ENCODE results near the gene RAB27A. TPM values are rescaled to one million over a fixed set of nuclear protein-coding genes. Genes with fewer than 3 reads are reported as not detected.
"Not testable (repeated sequence)": the region's sequence is repeated elsewhere in the genome, so short reads cannot be mapped to it uniquely, and the experiment has no call there.

The RAB27A gene
- total RNA-seq, 6 donors from 2014 or later = 24.1 to 97.8 (median 62.5) TPM

- no peak for DNase-seq
- peak in 1 of 2 donors; percentile 32 for ATAC-seq (ENCODE audit: low FRiP score in 2 of 2)
Observed at GRCh38 chr15:55254916-55255679, 34.5 kb downstream of the RAB27A start.

DNA sequence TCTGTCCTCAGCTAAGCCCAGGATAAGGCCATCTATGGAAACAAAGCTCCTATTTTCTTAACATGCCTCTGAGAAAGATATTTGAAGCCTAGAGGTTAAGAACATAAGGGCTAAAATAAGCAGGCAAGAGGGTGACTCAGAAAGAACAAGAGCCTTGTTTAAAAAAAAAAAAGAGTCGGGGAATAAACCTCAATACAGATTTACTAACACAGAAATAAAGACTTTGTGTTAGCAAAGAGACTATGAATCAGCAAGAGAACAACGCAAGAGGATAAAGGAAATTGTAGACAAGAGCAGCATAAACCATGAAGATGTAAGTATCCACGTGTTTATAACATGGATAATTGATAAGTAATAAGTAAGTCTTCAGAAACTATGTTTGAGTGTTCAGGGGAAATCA lies 36.0 kb downstream of the RAB27A start:
- Histone ChIP-seq H3K27me3 (no peaks in the 10 kb centered on the region), H3K36me3 (no peaks in the 10 kb centered on the region), H3K27ac (peak overlapping the region; percentile 32 to 81 (median 59)), H3K4me1 (peaks cover 51 to 82% (median 68%) of the 10 kb centered on the region in 4 donors), H3K4me3 (no peak overlapping the region), H3K9me3 (no peaks in the 10 kb centered on the region)
- ATAC-seq (ENCODE audit: low FRiP score in 2 of 2) = no peak
- TF ChIP-seq EP300 (IDR thresholded peaks at IDR 0.05) (no peak), POLR2AphosphoS5 (IDR thresholded peaks at IDR 0.05) (no peak), POLR2A (IDR thresholded peaks at IDR 0.05) (no peak)
- TF ChIP-seq, protein P1, sequence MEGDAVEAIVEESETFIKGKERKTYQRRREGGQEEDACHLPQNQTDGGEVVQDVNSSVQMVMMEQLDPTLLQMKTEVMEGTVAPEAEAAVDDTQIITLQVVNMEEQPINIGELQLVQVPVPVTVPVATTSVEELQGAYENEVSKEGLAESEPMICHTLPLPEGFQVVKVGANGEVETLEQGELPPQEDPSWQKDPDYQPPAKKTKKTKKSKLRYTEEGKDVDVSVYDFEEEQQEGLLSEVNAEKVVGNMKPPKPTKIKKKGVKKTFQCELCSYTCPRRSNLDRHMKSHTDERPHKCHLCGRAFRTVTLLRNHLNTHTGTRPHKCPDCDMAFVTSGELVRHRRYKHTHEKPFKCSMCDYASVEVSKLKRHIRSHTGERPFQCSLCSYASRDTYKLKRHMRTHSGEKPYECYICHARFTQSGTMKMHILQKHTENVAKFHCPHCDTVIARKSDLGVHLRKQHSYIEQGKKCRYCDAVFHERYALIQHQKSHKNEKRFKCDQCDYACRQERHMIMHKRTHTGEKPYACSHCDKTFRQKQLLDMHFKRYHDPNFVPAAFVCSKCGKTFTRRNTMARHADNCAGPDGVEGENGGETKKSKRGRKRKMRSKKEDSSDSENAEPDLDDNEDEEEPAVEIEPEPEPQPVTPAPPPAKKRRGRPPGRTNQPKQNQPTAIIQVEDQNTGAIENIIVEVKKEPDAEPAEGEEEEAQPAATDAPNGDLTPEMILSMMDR (IDR thresholded peaks at IDR 0.05) = no peak
- DNase-seq = no peak
- WGBS, 2 donors = 21 to 35% methylated on average over 3 of the region's 3 CpGs

More at GRCh38 chr15:55254916-55255679, 34.5 kb downstream of the RAB27A start:
- peak overlapping the region in 2 of 4 donors; percentile 21 to 37 for H3K4me3 ChIP-seq
- peak overlapping the region; percentile 20 to 76 (median 62) for H3K27ac ChIP-seq
- H3K4me1 ChIP-seq = peaks cover 36 to 67% (median 53%) of the 10 kb centered on the region in 4 donors
- WGBS, 2 donors = 48 to 52% methylated on average over 4 of the region's 4 CpGs
- H3K9me3 ChIP-seq = no peaks in the 10 kb centered on the region
- TF ChIP-seq EP300 (IDR thresholded peaks at IDR 0.05) (no peak), POLR2A (IDR thresholded peaks at IDR 0.05) (no peak), POLR2AphosphoS5 (IDR thresholded peaks at IDR 0.05) (no peak)
- TF ChIP-seq, protein P1 (IDR thresholded peaks at IDR 0.05) = no peak
- H3K36me3 ChIP-seq = peaks cover 0 to 4% (median 0%) of the 10 kb centered on the region in 4 donors
- no peaks in the 10 kb centered on the region for H3K27me3 ChIP-seq

GRCh38 chr15:55252201-55252600 lies 37.4 kb downstream of the RAB27A start:
- not testable (repeated sequence) for ATAC-seq (ENCODE audit: low FRiP score in 2 of 2); H3K27me3 ChIP-seq; DNase-seq; H3K36me3 ChIP-seq; H3K4me3 ChIP-seq; H3K9me3 ChIP-seq
- Histone ChIP-seq H3K4me1 (peaks cover 65 to 89% (median 77%) of the 10 kb centered on the region in 4 donors), H3K27ac (peak overlapping the region in 2 of 4 donors; percentile 1 to 81)
- WGBS, 2 donors = 88 to 91% methylated on average over 8 of the region's 8 CpGs

- WGBS, 2 donors = 51 to 52% methylated on average over 4 of the region's 4 CpGs
- Histone ChIP-seq H3K4me3 (no peak overlapping the region), H3K27ac (peak overlapping the region; percentile 71 to 81 (median 74)), H3K9me3 (no peaks in the 10 kb centered on the region), H3K36me3 (no peaks in the 10 kb centered on the region), H3K27me3 (no peaks in the 10 kb centered on the region), H3K4me1 (peaks cover 70 to 85% (median 79%) of the 10 kb centered on the region in 4 donors)
- ATAC-seq (ENCODE audit: low FRiP score in 2 of 2) (peak in 1 of 2 donors; percentile 7), DNase-seq (no peak)
- TF ChIP-seq EP300 (IDR thresholded peaks at IDR 0.05) = no peak
- TF ChIP-seq POLR2AphosphoS5 (IDR thresholded peaks at IDR 0.05) = no peak
Observed at GRCh38 chr15:55250941-55251340, 38.7 kb downstream of the RAB27A start.

DNA sequence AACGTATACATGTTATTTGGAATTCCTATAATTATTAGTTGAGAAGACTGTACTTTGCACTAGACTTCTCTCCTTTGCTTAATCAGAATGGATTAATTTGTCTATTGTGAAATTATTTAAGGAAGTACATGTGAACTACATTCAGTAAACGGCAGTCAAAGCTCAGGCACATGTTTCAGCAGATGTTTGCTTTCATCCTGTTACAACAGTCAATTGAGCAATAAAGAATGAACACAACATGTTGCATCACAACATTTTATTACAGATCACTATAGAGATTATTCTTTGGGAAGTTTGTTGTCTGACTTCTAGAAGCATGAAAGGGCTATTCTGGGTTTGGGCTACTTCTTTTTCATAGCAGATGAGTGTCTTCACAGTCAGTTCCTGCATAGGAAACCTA lies 39.2 kb downstream of the RAB27A start:
- peaks cover 64 to 80% (median 75%) of the 10 kb centered on the region in 4 donors for H3K4me1 ChIP-seq
- TF ChIP-seq POLR2AphosphoS5 (IDR thresholded peaks at IDR 0.05) (peak in 1 of 2 donors; percentile 97), EP300 (IDR thresholded peaks at IDR 0.05) (peak in 3 of 4 donors; percentile 37 to 91 (median 68)), POLR2A (IDR thresholded peaks at IDR 0.05) (peak in 1 of 4 donors; percentile 16)
- TF ChIP-seq, protein P1 (IDR thresholded peaks at IDR 0.05) = no peak
- H3K27ac ChIP-seq = peak overlapping the region; percentile 71 to 81 (median 74)
- H3K27me3 ChIP-seq = no peaks in the 10 kb centered on the region
- ATAC-seq (ENCODE audit: low FRiP score in 2 of 2) (peak; percentile 50 to 79), DNase-seq (peak in 1 of 2 donors; percentile 55)
- no peaks in the 10 kb centered on the region for H3K9me3 ChIP-seq
- no peak overlapping the region for H3K4me3 ChIP-seq
- no peaks in the 10 kb centered on the region for H3K36me3 ChIP-seq
- 14 to 48% methylated on average over 2 of the region's 2 CpGs for WGBS, 2 donors

DNA sequence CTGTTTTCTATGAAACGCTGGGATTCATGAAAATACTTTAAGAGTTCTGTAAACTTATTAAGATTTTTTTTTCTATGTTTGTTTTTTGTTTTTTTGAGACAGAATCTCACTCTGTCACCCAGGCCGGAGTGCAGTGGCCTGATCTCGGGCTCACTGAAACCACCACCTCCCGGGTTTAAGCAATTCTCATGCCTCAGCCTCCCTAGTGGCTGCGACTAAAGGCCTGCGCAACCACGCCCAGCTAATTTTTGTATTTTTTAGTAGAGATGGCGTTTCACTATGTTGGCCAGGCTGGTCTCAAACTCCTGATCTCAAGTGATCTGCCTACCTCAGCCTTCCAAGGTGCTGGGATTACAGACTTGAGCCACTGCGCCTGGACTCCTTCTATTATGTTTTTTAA lies 39.7 kb downstream of the RAB27A start:
- peak overlapping the region; percentile 71 to 81 (median 74) for H3K27ac ChIP-seq
- not testable (repeated sequence) for H3K36me3 ChIP-seq; H3K27me3 ChIP-seq; H3K4me3 ChIP-seq; ATAC-seq (ENCODE audit: low FRiP score in 2 of 2); DNase-seq; H3K9me3 ChIP-seq
- WGBS, 2 donors = 80 to 85% methylated on average over 9 of the region's 9 CpGs
- peaks cover 60 to 78% (median 72%) of the 10 kb centered on the region in 4 donors for H3K4me1 ChIP-seq

All from upper lobe of left lung (tissue), 6 donors.